Measurements from ENCODE around the gene WFDC8. TPM values are rescaled to one million over a fixed set of nuclear protein-coding genes. Genes with fewer than 3 reads are reported as not detected.
"Not testable (repeated sequence)": the region's sequence is repeated elsewhere in the genome, so short reads cannot be mapped to it uniquely, and the experiment has no call there.

The WFDC8 gene
- total RNA-seq, 6 donors from 2014 or later: not detected

GRCh38 chr20:45578231-45578630, 853 bp downstream of the WFDC8 start:
- Histone ChIP-seq H3K9me3 (no peaks in the 10 kb centered on the region), H3K36me3 (no peaks in the 10 kb centered on the region), H3K27me3 (no peaks in the 10 kb centered on the region), H3K4me3 (no peak overlapping the region), H3K27ac (no peak overlapping the region), H3K4me1 (peaks cover 0 to 4% (median 0%) of the 10 kb centered on the region in 4 donors)
- TF ChIP-seq POLR2AphosphoS5 (IDR thresholded peaks at IDR 0.05) (no peak), EP300 (IDR thresholded peaks at IDR 0.05) (no peak), CTCF (IDR thresholded peaks at IDR 0.05) (no peak), POLR2A (IDR thresholded peaks at IDR 0.05) (no peak)
- DNase-seq (no peak), ATAC-seq (ENCODE audit: low FRiP score in 2 of 2) (no peak)
- 90 to 97% methylated on average over 1 of the region's 1 CpG for WGBS, 2 donors

DNA sequence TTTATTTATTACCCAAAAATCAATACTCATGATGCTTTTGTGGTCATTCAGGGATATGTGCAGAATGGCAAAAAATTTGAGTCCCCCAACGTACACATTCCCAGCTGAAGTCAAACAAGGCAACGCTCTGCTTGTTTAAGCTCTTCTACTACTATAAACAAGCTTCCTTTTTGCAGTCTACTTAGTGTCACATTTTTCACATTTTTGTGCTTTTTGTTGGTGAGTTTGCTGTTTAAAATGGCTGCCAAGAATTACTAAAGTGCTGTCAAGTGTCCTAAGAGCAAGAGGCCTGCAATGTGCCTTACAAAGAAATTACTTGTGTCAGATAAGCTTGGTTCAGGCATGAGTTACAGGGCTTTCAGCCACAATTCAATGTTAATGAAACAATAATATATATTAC, 2.1 kb downstream of the WFDC8 start:
- ATAC-seq (ENCODE audit: low FRiP score in 2 of 2) (peak in 1 of 2 donors; percentile 71), DNase-seq (no peak)
- Histone ChIP-seq H3K27me3 (no peaks in the 10 kb centered on the region), H3K9me3 (no peaks in the 10 kb centered on the region), H3K4me3 (no peak overlapping the region), H3K4me1 (peaks cover 0 to 4% (median 0%) of the 10 kb centered on the region in 4 donors), H3K27ac (peak overlapping the region in 3 of 4 donors; percentile 38 to 67 (median 38)), H3K36me3 (no peaks in the 10 kb centered on the region)
- WGBS, 2 donors: 31 to 36% methylated on average over 2 of the region's 2 CpGs
- TF ChIP-seq POLR2AphosphoS5 (IDR thresholded peaks at IDR 0.05): no peak
- TF ChIP-seq POLR2A (IDR thresholded peaks at IDR 0.05): no peak
- TF ChIP-seq EP300 (IDR thresholded peaks at IDR 0.05): no peak
- TF ChIP-seq CTCF (IDR thresholded peaks at IDR 0.05): no peak

DNA sequence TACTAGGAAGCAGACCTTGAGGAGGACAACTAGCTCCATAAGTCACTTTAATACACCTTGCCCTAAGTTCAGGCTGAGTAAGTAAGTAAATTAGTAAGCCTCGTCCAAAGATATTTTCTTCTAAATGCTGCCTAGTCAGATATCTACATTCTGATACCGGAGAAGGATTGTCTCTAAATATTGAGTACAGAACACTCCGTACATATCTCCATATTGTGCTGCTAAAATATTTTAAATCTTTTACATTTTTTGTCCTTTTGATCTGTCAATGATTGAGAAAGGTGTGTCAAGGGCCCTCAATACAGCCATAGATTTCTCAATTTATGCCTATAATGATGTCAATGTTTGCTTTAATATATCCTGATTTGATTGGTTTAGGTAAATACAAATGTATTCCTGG, 3.2 kb downstream of the WFDC8 start:
- Histone ChIP-seq H3K4me3 (no peak overlapping the region), H3K27me3 (no peaks in the 10 kb centered on the region), H3K27ac (peak overlapping the region in 1 of 4 donors; percentile 60), H3K4me1 (peaks cover 0 to 4% (median 0%) of the 10 kb centered on the region in 4 donors), H3K9me3 (no peaks in the 10 kb centered on the region), H3K36me3 (no peaks in the 10 kb centered on the region)
- WGBS, 2 donors: 66 to 72% methylated on average over 3 of the region's 3 CpGs
- ATAC-seq (ENCODE audit: low FRiP score in 2 of 2) (peak in 1 of 2 donors; percentile 74), DNase-seq (no peak)
- TF ChIP-seq POLR2A (IDR thresholded peaks at IDR 0.05): no peak
- TF ChIP-seq EP300 (IDR thresholded peaks at IDR 0.05): peak in 1 of 4 donors; percentile 18
- TF ChIP-seq CTCF (IDR thresholded peaks at IDR 0.05): no peak
- no peak for TF ChIP-seq POLR2AphosphoS5 (IDR thresholded peaks at IDR 0.05)

DNA sequence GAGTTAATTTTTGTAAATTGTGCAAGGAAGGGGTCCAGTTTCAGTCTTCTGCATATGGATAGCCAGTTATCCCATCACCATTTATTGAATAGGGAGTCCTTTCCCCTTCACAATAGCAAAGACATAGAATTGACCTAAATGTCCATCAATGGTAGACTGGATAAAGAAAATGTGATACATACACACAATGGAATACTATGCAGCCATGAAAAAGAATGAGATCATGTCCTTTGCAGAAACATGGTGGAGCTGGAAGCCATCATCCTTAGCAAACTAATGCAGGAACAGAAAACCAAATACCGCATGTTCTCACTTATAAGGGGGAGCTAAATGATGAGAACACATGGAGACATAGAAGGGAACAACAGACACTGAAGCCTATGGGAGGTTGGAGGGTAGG, 9.4 kb downstream of the WFDC8 start:
- ATAC-seq (ENCODE audit: low FRiP score in 2 of 2); H3K36me3 ChIP-seq; DNase-seq; H3K27ac ChIP-seq; H3K27me3 ChIP-seq; H3K4me3 ChIP-seq; H3K4me1 ChIP-seq; H3K9me3 ChIP-seq: not testable (repeated sequence)
- WGBS, 2 donors: 88 to 100% methylated on average over 1 of the region's 1 CpG

DNA sequence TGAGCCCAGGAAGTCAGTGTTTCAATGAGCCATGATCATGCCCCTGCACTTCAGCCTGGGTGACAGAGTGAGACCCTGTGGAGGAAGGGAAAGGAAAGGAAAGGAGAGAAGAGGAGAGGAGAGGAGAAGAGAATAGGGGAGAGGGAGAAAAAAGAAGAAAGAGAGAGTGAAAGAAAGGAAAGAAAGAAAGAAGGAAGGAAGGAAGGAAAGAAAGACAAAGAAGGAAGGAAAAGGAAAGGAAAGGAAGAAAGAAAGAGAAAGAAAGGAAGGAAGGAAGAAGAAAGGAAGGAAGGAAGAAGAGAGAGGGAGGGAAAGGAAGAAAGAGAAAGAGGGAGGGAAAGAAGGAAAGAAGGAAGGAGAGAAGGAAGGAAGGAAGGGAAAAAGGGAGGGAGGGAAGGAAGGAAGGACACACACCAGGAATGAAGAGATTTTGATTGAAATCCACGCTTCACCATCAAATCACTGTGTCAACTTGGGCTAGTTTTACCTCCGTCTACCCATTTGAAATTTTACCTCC, 14.3 kb downstream of the WFDC8 start:
- H3K27ac ChIP-seq: no peak overlapping the region
- no peaks in the 10 kb centered on the region for H3K9me3 ChIP-seq
- H3K27me3 ChIP-seq: no peaks in the 10 kb centered on the region
- H3K4me3 ChIP-seq: no peak overlapping the region
- 88 to 90% methylated on average over 2 of the region's 2 CpGs for WGBS, 2 donors
- H3K4me1 ChIP-seq: no peaks in the 10 kb centered on the region
- no peaks in the 10 kb centered on the region for H3K36me3 ChIP-seq
- no peak for TF ChIP-seq POLR2AphosphoS5 (IDR thresholded peaks at IDR 0.05)
- TF ChIP-seq EP300 (IDR thresholded peaks at IDR 0.05): no peak
- no peak for TF ChIP-seq CTCF (IDR thresholded peaks at IDR 0.05)
- TF ChIP-seq POLR2A (IDR thresholded peaks at IDR 0.05): no peak
- ATAC-seq (ENCODE audit: low FRiP score in 2 of 2) (no peak), DNase-seq (no peak)
